Stimulated activated CD4-positive, alpha-beta T cell treated with anti-CD3 and anti-CD28 coated beads, TNF-alpha, amount 100 ng/mL, for 24 hours (primary cell): ENCODE data around the gene ZNF221.
"Not testable (repeated sequence)": the region's sequence is repeated elsewhere in the genome, so short reads cannot be mapped to it uniquely, and the experiment has no call there.

Source experiments
- DNase-seq, 3 experiments: peaks; one replicate each; pipeline ENCODE4 v3.0.0-alpha.2; 2020; ENCODE audit warnings: low read depth in 3 of 3

ZNF221 gene

GRCh38 chr19:43950834-43951645, at the start of gene ZNF221:
ZNF221 (plus strand) TSS chr19:43951228; CDS start chr19:43962727, 11,499 bp downstream.
- DNase-seq = peak; percentile 31 to 62 (median 35)

GRCh38 chr19:43901395-43902390, 49.3 kb upstream of the ZNF221 start:
- DNase-seq = peak; percentile 48 to 64 (median 48)

- no peak for DNase-seq
These were observed 48.6 kb upstream of the ZNF221 start for GRCh38 chr19:43902399-43902798.

- no peak for DNase-seq
These were observed 45.1 kb upstream of the ZNF221 start for GRCh38 chr19:43905897-43906296.

- no peak for DNase-seq
These were observed 44.3 kb upstream of the ZNF221 start for GRCh38 chr19:43906774-43907173.

GRCh38 chr19:43908659-43909058, 42.4 kb upstream of the ZNF221 start:
- DNase-seq = no peak

- DNase-seq = no peak
These were observed 40.1 kb upstream of the ZNF221 start for GRCh38 chr19:43910884-43911283.

GRCh38 chr19:43913383-43913782, 37.6 kb upstream of the ZNF221 start:
- DNase-seq = no peak

- DNase-seq = no peak
These were observed 37.0 kb upstream of the ZNF221 start for GRCh38 chr19:43914051-43914450.

- DNase-seq = no peak
These were observed 27.2 kb upstream of the ZNF221 start for GRCh38 chr19:43923875-43924274.

GRCh38 chr19:43928820-43929219, 22.2 kb upstream of the ZNF221 start:
- no peak for DNase-seq

- no peak for DNase-seq
These were observed 16.7 kb upstream of the ZNF221 start for GRCh38 chr19:43934055-43934984.

GRCh38 chr19:43934985-43935708, 15.9 kb upstream of the ZNF221 start, which contains the start of gene ZNF45:
ZNF45 (minus strand) TSS chr19:43935282; CDS start chr19:43922185, 13,097 bp downstream.
- peak; percentile 80 to 88 (median 82) for DNase-seq

GRCh38 chr19:43936188-43936587, 14.8 kb upstream of the ZNF221 start:
- DNase-seq = no peak

- no peak for DNase-seq
These were observed 11.3 kb upstream of the ZNF221 start for GRCh38 chr19:43939557-43940260.

- no peak for DNase-seq
These were observed 10.3 kb upstream of the ZNF221 start for GRCh38 chr19:43940719-43941118.

GRCh38 chr19:43941209-43941608, 9.8 kb upstream of the ZNF221 start:
- no peak for DNase-seq

- not testable (repeated sequence) for DNase-seq
These were observed 3.6 kb upstream of the ZNF221 start for GRCh38 chr19:43947412-43947811.

- not testable (repeated sequence) for DNase-seq
These were observed 1.2 kb upstream of the ZNF221 start for GRCh38 chr19:43949803-43950202.

- no peak for DNase-seq
These were observed 5.8 kb downstream of the ZNF221 start for GRCh38 chr19:43956827-43957226.
